GM18873 (cell line): ENCODE data around the gene FDXR.

Source experiments
- ATAC-seq: cut with Tn5 transposase; IDR thresholded peaks from one replicate; pipeline ENCODE4 v1.9.1; 2021; ENCODE audit warnings: mild to moderate bottlenecking, moderate library complexity, moderate number of reproducible peaks; ENCODE audit not compliant: unreplicated experiment, low FRiP score

Gene FDXR

DNA sequence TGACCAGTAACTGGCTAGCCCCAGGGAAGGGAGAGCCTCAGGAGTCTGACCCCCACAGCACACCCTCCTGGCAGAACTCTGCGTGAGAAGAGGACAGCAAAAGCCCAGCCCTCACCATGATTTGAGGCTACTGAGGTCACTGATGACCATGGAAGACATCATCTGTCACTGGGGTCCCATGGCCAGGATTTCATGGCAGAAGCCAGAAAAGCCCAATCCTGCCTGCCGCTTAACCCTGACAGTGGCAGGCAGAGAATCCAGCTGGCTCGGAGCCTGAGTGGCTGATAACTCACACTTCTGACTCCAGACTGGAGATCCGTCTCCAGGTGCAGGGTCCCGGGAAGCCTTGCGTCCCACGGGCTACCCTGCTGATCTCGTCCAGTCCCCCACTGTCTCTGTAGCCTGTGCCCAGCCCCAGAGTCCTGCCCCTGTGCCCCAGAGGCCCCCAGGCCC, 30.6 kb downstream of the FDXR start:
- ATAC-seq, result no peak

DNA sequence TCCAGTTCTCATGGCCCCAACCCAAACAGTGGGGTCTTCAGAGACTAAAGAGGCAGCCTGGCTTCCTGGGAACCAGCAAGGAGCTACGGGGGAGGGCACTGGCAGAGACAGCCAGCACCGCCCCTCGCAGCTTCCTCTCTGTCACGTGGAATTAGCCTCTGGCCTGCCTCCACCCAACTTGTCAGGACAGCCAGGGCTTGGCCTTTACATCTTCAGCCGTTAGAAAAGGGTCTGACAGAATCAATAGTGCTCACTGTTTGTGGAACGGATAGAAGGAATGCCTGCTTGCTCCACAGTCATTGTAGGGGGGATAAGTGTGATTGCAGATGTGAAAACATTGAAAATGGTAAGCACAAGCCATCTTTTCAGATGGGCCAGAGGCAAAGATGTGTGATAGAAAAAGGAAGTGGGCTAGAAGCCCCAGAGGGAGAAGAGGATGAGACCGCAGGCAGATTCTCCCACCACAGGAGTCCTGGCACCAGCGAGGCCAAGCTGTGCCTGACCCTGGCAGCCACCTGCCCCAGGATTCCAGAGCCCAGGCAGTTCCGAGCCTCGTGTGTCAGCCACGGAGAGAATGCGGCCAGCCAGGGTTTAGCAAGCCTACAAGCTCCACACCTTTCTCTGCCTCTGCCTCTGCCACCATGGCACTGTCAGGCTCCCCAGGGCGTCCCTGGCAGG, 31.7 kb downstream of the FDXR start:
- no peak for ATAC-seq

GRCh38 chr17:74839990-74840852, 32.6 kb downstream of the FDXR start:
- ATAC-seq, result no peak

GRCh38 chr17:74838274-74838673, 34.5 kb downstream of the FDXR start:
- no peak for ATAC-seq

- ATAC-seq, result no peak
These were observed 35.9 kb downstream of the FDXR start for GRCh38 chr17:74836691-74837467.

DNA sequence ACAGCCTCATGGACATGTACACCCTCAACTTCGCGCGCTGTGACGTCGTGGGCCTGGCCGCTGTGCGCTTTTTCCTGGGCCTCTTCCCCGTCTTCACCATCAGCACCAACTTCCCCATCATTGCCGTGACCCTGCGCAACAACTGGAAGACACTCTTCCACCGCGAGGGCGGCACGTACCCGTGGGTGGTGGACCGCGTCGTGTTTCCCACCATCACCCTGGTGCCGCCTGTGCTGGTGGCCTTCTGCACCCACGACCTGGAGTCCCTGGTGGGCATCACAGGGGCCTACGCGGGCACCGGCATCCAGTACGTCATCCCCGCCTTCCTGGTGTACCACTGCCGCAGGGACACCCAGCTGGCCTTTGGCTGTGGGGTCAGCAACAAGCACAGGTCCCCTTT, 36.6 kb downstream of the FDXR start:
- no peak for ATAC-seq

GRCh38 chr17:74833501-74834377, 39.1 kb downstream of the FDXR start:
- ATAC-seq, result no peak

- ATAC-seq, result no peak
These were observed 40.4 kb downstream of the FDXR start for GRCh38 chr17:74832421-74832820.

GRCh38 chr17:74831444-74832146, 41.2 kb downstream of the FDXR start:
- no peak for ATAC-seq

DNA sequence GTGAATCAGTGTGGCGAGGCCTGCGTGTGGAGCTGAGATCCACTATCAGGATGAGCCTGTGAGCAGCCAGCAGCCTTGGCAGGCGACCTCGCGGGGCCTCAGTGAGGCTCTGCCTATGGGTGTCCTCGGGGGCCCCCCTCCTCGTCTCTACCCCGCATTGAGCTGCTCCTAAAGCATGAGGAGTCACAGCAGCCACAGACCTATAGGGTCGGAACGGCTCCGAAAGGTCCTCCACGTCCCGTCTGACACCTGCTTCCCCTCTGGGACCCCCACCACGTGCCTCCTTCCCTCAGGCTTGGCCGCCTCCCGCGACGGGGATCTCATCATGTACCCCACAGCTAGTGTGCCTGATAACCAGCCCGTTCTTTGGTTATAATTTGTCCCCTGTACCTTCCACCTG, 41.9 kb downstream of the FDXR start:
- no peak for ATAC-seq

DNA sequence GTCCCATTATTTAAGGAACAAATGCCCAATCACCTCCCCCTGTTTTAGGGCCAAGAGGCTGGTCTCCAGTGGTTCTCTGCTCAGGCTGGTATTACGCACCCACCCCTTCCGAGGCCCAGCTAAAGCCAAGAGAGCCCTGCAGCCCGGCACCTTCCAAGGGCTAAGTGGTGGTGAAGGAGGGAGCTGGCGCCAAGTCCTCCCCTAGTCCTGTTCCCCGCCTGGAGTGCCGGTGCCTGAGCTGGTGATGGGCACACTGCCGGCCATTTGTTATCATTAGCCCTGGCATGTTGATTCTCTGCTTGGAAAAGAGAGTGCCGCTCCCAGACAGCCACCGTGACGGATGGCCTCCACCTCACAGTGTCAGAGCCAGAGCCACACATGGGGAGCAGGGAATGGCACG, 45.0 kb downstream of the FDXR start:
- no peak for ATAC-seq

- no peak for ATAC-seq
These were observed 46.7 kb downstream of the FDXR start for GRCh38 chr17:74825952-74826719.

- no peak for ATAC-seq
These were observed 47.7 kb downstream of the FDXR start for GRCh38 chr17:74824961-74825627.

DNA sequence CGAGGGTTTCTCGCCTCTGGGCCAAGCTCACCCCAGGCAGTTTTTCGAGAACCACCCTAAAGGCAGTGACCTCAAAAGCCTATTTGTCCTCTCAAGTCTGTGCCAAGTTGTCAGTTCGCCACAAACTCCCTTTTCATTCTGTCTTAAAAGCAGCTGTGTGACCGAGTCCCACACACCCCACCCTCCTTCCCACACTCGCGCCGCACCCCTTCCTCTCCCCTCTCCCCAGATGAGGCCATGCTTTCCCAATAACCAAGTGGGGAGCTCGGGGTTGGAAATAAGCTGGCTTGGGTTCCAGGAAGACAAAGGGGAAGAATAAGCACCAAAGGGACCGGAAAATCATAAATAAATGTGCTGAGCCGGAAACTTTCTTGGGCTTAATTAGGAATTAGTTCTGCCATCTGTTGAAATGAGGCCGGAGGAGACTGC, 49.8 kb downstream of the FDXR start:
- no peak for ATAC-seq

DNA sequence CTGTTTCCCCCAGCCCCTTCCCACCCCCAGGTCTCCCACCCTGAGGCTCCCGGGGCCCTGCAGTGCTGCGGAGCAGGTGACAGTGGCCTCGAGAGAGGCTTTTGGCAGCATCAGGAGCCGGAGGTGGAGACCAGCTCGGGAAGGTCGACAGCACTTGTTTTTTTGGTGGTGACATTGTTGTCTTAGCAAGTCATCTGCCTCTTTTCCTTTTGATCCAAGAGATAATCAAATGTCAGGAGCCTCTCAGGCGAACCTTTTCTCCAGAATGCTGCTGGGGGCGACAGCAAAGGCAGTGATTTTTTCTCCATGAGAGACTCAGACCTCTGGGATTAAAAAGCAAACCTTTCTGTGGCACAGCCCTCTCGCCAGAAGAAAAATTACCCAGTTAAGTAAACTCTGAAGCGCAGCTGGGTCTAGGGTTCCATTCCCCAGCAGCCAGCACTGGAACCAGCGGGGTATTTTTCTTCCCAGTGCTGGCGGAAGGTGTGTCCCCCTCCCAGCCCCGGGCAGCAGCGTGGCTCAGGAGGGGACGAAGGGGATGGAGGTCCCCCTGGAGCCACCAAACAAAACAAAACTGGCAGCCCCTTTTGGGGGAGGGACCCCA, 50.4 kb downstream of the FDXR start:
- no peak for ATAC-seq

- no peak for ATAC-seq
These were observed 51.0 kb downstream of the FDXR start for GRCh38 chr17:74821655-74822334.

DNA sequence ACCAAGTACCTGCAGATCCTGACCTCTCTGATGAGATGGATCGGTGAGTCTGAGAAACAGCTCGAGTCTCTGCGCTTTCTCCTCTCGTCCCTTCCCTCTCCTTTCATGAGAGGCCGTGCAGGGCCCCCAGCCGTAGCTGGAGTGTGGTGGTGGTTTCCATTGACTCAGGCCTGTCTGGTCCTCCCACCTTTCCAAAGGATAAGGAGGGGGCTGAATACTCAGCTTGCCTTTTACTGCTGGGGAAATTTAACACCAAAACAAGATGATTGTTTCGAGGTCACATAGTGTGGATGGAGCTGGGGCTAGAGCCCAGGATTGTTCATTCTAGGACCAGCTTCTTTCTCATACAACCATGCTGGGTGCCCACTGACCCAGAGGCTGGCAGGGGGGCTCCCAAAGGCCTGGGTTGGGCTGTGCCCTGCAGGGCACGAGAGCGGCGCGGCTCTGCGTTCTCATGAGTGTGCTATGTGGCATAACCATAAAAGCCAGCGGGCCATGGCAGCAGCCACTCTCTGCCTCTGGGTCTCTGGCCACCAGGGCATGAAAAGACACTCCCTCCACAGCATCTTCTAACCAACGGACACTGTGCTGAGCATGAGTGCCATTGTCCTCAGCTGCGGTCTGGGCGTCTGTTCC, 52.9 kb downstream of the FDXR start:
- no peak for ATAC-seq
